HepG2 (cell line): ENCODE results near the gene ERVMER34-1. TPM values are rescaled to one million over a fixed set of nuclear protein-coding genes. Genes with fewer than 3 reads are reported as not detected.
A peak's percentile ranks its signal among the peaks of the same experiment; 100 is the strongest.

Experiments used
- AGO1 ChIP-seq: fragments of 200-400 bp; formaldehyde crosslinking; IDR thresholded peaks from 2 replicates; pipeline ENCODE4 v1.6.1; 2017; ENCODE audit warnings: mild to moderate bottlenecking, low read depth, low read length, moderate library complexity; ENCODE audit not compliant: poor library complexity, severe bottlenecking
- ATAD3A ChIP-seq: sonication (generic); formaldehyde crosslinking; IDR thresholded peaks from 2 replicates; pipeline ENCODE4 v1.4.0; 2020; ENCODE audit warnings: missing genetic modification reagents
- ATF5 ChIP-seq: sonication (generic); formaldehyde crosslinking; IDR thresholded peaks from 2 replicates; pipeline ENCODE4 v1.4.0; 2020; ENCODE audit warnings: mild to moderate bottlenecking, low read depth, missing genetic modification reagents
- CBX5 ChIP-seq: sonication (generic); formaldehyde crosslinking; IDR thresholded peaks from 2 replicates; pipeline ENCODE4 v1.4.0; 2020; ENCODE audit warnings: missing genetic modification reagents, borderline replicate concordance
- ETV5 ChIP-seq: IDR thresholded peaks from 2 replicates; pipeline ENCODE4 v1.6.1; 2018; ENCODE audit warnings: missing biosample characterization, missing genetic modification reagents, inconsistent platforms, borderline replicate concordance
- FOSL2 ChIP-seq: sonication (generic); formaldehyde crosslinking; IDR thresholded peaks from 2 replicates; pipeline ENCODE4 v1.4.0; 2020; ENCODE audit warnings: missing genetic modification reagents
- HNRNPH1 ChIP-seq: fragments of 200-400 bp; formaldehyde crosslinking; optimal IDR thresholded peaks from 2 replicates; pipeline ENCODE3; 2017; ENCODE audit warnings: mild to moderate bottlenecking, low read depth, low read length
- KLF16 ChIP-seq, 2 experiments: sonication (generic) in 1 of 2; formaldehyde crosslinking in 1 of 2; IDR thresholded peaks; 2 replicates each; pipeline versions ENCODE4 v1.6.1 to v1.8.0; 2016 to 2023; ENCODE audit warnings: missing genetic modification reagents in 2 of 2, missing compliant biosample characterization in 1 of 2
- MIER2 ChIP-seq: IDR thresholded peaks from 2 replicates; pipeline ENCODE4 v1.6.1; 2016; ENCODE audit warnings: missing biosample characterization, missing genetic modification reagents
- MTA3 ChIP-seq: sonication (generic); formaldehyde crosslinking; IDR thresholded peaks from 2 replicates; pipeline ENCODE4 v1.4.0; 2020; ENCODE audit warnings: missing genetic modification reagents
- PCBP1 ChIP-seq: fragments of 200-400 bp; formaldehyde crosslinking; IDR thresholded peaks from 2 replicates; pipeline ENCODE4 v1.6.1; 2017; ENCODE audit warnings: mild to moderate bottlenecking, low read depth, low read length, borderline replicate concordance
- PHF5A ChIP-seq: IDR thresholded peaks from one replicate; pipeline ENCODE4 v1.6.1; 2018; ENCODE audit warnings: low read depth, missing genetic modification reagents; ENCODE audit not compliant: unreplicated experiment
- REST ChIP-seq, 2 experiments: IDR thresholded peaks; 2 replicates each; pipeline ENCODE4 v1.6.1; 2011 to 2012; ENCODE audit warnings: low read length in 2 of 2, borderline replicate concordance in 1 of 2, low read depth in 1 of 2, mild to moderate bottlenecking in 1 of 2, moderate library complexity in 1 of 2
- SMAD1 ChIP-seq: sonication (generic); formaldehyde crosslinking; IDR thresholded peaks from 2 replicates; pipeline ENCODE4 v1.4.0; 2020; ENCODE audit warnings: missing genetic modification reagents, low read depth, mild to moderate bottlenecking, borderline replicate concordance
- SP5 ChIP-seq: IDR thresholded peaks from 2 replicates; pipeline ENCODE4 v1.6.1; 2016; ENCODE audit warnings: low read depth, borderline replicate concordance
- STAG1 ChIP-seq: sonication (generic); formaldehyde crosslinking; IDR thresholded peaks from 2 replicates; pipeline ENCODE4 v1.4.0; 2020; ENCODE audit warnings: missing genetic modification reagents
- ZBTB7A ChIP-seq: sonication (generic); formaldehyde crosslinking; IDR thresholded peaks from 2 replicates; pipeline ENCODE4 v1.8.0; 2022; ENCODE audit warnings: mild to moderate bottlenecking, missing genetic modification reagents
- ZMYM3 ChIP-seq: sonication (generic); formaldehyde crosslinking; IDR thresholded peaks from 2 replicates; pipeline ENCODE4 v1.5.1; 2020; ENCODE audit warnings: mild to moderate bottlenecking, missing genetic modification reagents
- ZNF296 ChIP-seq: sonication (generic); formaldehyde crosslinking; conservative IDR thresholded peaks from 2 replicates; pipeline ENCODE4 v1.5.0; 2020; ENCODE audit warnings: mild to moderate bottlenecking, missing genetic modification reagents
- ZNF343 ChIP-seq: sonication (generic); formaldehyde crosslinking; IDR thresholded peaks from 2 replicates; pipeline ENCODE4 v1.4.0; 2020; ENCODE audit warnings: mild to moderate bottlenecking, missing genetic modification reagents
- ZNF468 ChIP-seq: sonication (generic); formaldehyde crosslinking; IDR thresholded peaks from 2 replicates; pipeline ENCODE4 v1.8.0; 2022; ENCODE audit warnings: mild to moderate bottlenecking, moderate library complexity, missing genetic modification reagents
- ZNF543 ChIP-seq: sonication (generic); formaldehyde crosslinking; IDR thresholded peaks from 2 replicates; pipeline ENCODE4 v1.4.0; 2020; ENCODE audit warnings: mild to moderate bottlenecking, missing genetic modification reagents
- ZNF775 ChIP-seq: sonication (generic); formaldehyde crosslinking; IDR thresholded peaks from 2 replicates; pipeline ENCODE4 v1.4.0; 2020; ENCODE audit warnings: missing genetic modification reagents, mild to moderate bottlenecking, moderate library complexity, borderline replicate concordance
- ZSCAN29 ChIP-seq: sonication (generic); formaldehyde crosslinking; conservative IDR thresholded peaks from 2 replicates; pipeline ENCODE4 v1.4.0; 2020; ENCODE audit warnings: mild to moderate bottlenecking, missing genetic modification reagents
- polyA plus RNA-seq, 8 experiments: library from polyadenylated mRNA; depleted of rRNA in 3 of 8; stranded (reverse) in 7 of 8; unstranded in 1 of 8; fragments of >200 nt; fragmentation: Illumina TruSeq in 4 of 8; extraction: Trizol in 4 of 8; gene quantifications; 2 replicates each; pipeline versions ENCODE4 v1.2.1 to v1.2.3, GENCODE V29; 2011 to 2016; ENCODE audit warnings: low read depth in 4 of 8, missing spikeins in 1 of 8, mixed read lengths in 1 of 8; ENCODE audit not compliant: insufficient read depth in 1 of 8
- total RNA-seq, 5 experiments: library from RNA; depleted of rRNA; stranded (reverse); fragments of >200 nt; fragmentation: Illumina TruSeq; extraction: Trizol; gene quantifications; 2 replicates each; pipeline ENCODE4 v1.2.3, GENCODE V29; 2016; ENCODE audit warnings: low read depth in 1 of 5

Gene ERVMER34-1
- total and polyA plus RNA-seq, 2 of the 13 experiments (the other 11 are each of a cell fraction or from before 2014, with no cell fraction given), result 0.04 to 0.35 TPM

GRCh38 chr4:52712251-52713130 is 38.7 kb downstream of the ERVMER34-1 start (continued):
- no peak for TF ChIP-seq CBX5 (CRISPR knock-in tag)
- peak; percentile 37; the same call in 1 of the 2 replicates for TF ChIP-seq ZSCAN29 (CRISPR knock-in tag)
- no peak for TF ChIP-seq MIER2 (CRISPR knock-in tag)
- TF ChIP-seq MTA3 (CRISPR knock-in tag), result no peak
- TF ChIP-seq PCBP1, result no peak
- peak; percentile 78 for TF ChIP-seq SP5 (CRISPR knock-in tag)
- no peak for TF ChIP-seq ZMYM3 (CRISPR knock-in tag)
- no peak for TF ChIP-seq ATF5
- no peak for TF ChIP-seq AGO1
- peak; percentile 50; the same call in 1 of the 2 replicates for TF ChIP-seq ETV5 (CRISPR knock-in tag)
- no peak for TF ChIP-seq HNRNPH1
- peak; percentile 82; the same call in 1 of the 2 replicates for TF ChIP-seq ZNF468
- TF ChIP-seq ATAD3A (CRISPR knock-in tag), result no peak
- TF ChIP-seq PHF5A (CRISPR knock-in tag), result no peak
- 0 out of 2 replicates have a peak, but pooled peaks have one; percentile 25 for TF ChIP-seq ZNF343
- 0 out of 2 replicates have a peak, but pooled peaks have one; percentile 5 for TF ChIP-seq STAG1 (CRISPR knock-in tag)
- peak; percentile 98 for TF ChIP-seq FOSL2 (CRISPR knock-in tag)
- no peak for TF ChIP-seq ZBTB7A (CRISPR knock-in tag)
- peak; percentile 36; the same call in 1 of the 2 replicates for TF ChIP-seq ZNF543
- TF ChIP-seq ZNF775 (CRISPR knock-in tag), result 0 out of 2 replicates have a peak, but pooled peaks have one; percentile 11
- TF ChIP-seq ZNF296 (CRISPR knock-in tag), result no peak
- peak; percentile 96; the same call in 1 of the 2 replicates for TF ChIP-seq SMAD1
- peak in 1 of 2 experiments; percentile 66; a peak in 1 of 4 replicates for TF ChIP-seq REST (IDR thresholded peaks at IDR 0.05; ENCODE audit: borderline replicate concordance in 1 of 2, low read depth in 1 of 2, low read length in 2 of 2)
- peak in 1 of 2 experiments; percentile 78; a peak in 2 of 4 replicates for TF ChIP-seq KLF16 (CRISPR knock-in tag; IDR thresholded peaks at IDR 0.05)
